ENCODE results near the gene TIGD3. TPM values are rescaled to one million over a fixed set of nuclear protein-coding genes. Genes with fewer than 3 reads are reported as not detected.

The TIGD3 gene
- total and polyA plus RNA-seq, 9 of the 15 experiments (the other 6 are each of a cell fraction or from before 2014, with no cell fraction given) = 0.06 to 1.3 (median 0.56) TPM

- TF ChIP-seq ZMIZ1 (IDR thresholded peaks at IDR 0.05; ENCODE audit: low read depth in 2 of 2, low read length in 2 of 2) = 0 out of 4 replicates have a peak, but pooled peaks of 1 of the 2 experiments have one; percentile 28
- TF ChIP-seq RBM22 (IDR thresholded peaks at IDR 0.05; ENCODE audit: low read depth, low read length, poor library complexity, severe bottlenecking) = no peak
- no peak for TF ChIP-seq HMG20B (CRISPR knock-in tag; IDR thresholded peaks at IDR 0.05)
- no peak for TF ChIP-seq ELF4 (CRISPR knock-in tag; IDR thresholded peaks at IDR 0.05)
- no peak for TF ChIP-seq CHD2 (IDR thresholded peaks at IDR 0.05; ENCODE audit: low read depth, low read length)
- TF ChIP-seq UBTF (IDR thresholded peaks at IDR 0.05; ENCODE audit: borderline replicate concordance in 1 of 2, low read depth in 2 of 2, low read length in 2 of 2) = no peak
- 0 out of 4 replicates have a peak, but pooled peaks of 1 of the 2 experiments have one; percentile 29 for TF ChIP-seq TBL1XR1 (IDR thresholded peaks at IDR 0.05; ENCODE audit: low read length in 2 of 2)
- no peak for TF ChIP-seq ZNF232 (CRISPR knock-in tag; IDR thresholded peaks at IDR 0.05)
- TF ChIP-seq ZBTB34 (CRISPR knock-in tag; IDR thresholded peaks at IDR 0.05) = no peak
- no peak for TF ChIP-seq TRIM24 (IDR thresholded peaks at IDR 0.05)
- peak; percentile 6; the same call in 1 of the 2 replicates for TF ChIP-seq TEAD4 (IDR thresholded peaks at IDR 0.05; ENCODE audit: low read length)
- no peak for TF ChIP-seq TEAD4 (CRISPR knock-in tag; IDR thresholded peaks at IDR 0.05; ENCODE audit: borderline replicate concordance)
- no peak for TF ChIP-seq ZBTB26 (CRISPR knock-in tag; IDR thresholded peaks at IDR 0.05)
- TF ChIP-seq JUN (IDR thresholded peaks at IDR 0.05; ENCODE audit: borderline replicate concordance, low read depth, low read length) = peak; percentile 6; the same call in 1 of the 2 replicates
- no peak for TF ChIP-seq JUN (CRISPR knock-in tag; IDR thresholded peaks at IDR 0.05; ENCODE audit: borderline replicate concordance)
- TF ChIP-seq L3MBTL2 (IDR thresholded peaks at IDR 0.05) = 0 out of 2 replicates have a peak, but pooled peaks have one; percentile 23
- TF ChIP-seq ARID1B (IDR thresholded peaks at IDR 0.05) = peak; percentile 39; the same call in 1 of the 2 replicates
- no peak for TF ChIP-seq RBBP5 (IDR thresholded peaks at IDR 0.05; ENCODE audit: borderline replicate concordance, insufficient read depth, low read length, poor library complexity, severe bottlenecking)
- no peak for TF ChIP-seq ZNF41 (CRISPR knock-in tag; conservative IDR thresholded peaks at IDR 0.05)
Observed at GRCh38 chr11:65366340-65366773, 11.8 kb downstream of the TIGD3 start (continued).
